Type B pancreatic cell (in vitro differentiated cells): ENCODE measurements around the gene ADORA1. TPM values are rescaled to one million over a fixed set of nuclear protein-coding genes. Genes with fewer than 3 reads are reported as not detected.

Experiments used
- DNase-seq: peaks from one replicate; pipeline ENCODE4 v3.0.0; 2021; ENCODE audit warnings: mixed read lengths; ENCODE audit not compliant: unreplicated experiment; ENCODE audit errors: extremely low spot score
- H3K27ac Mint-ChIP-seq: 2 replicates; pipeline ENCODE4 v1.8.0; 2021; ENCODE audit warnings: mild to moderate bottlenecking, mixed read lengths
- H3K27me3 Mint-ChIP-seq: 2 replicates; pipeline ENCODE4 v1.8.0; 2021; ENCODE audit warnings: mixed read lengths
- H3K36me3 Mint-ChIP-seq: 2 replicates; pipeline ENCODE4 v1.8.0; 2021; ENCODE audit warnings: mixed read lengths
- H3K4me1 Mint-ChIP-seq: one replicate; pipeline ENCODE4 v1.8.0; 2021; ENCODE audit warnings: mixed read lengths; ENCODE audit not compliant: unreplicated experiment
- H3K4me3 Mint-ChIP-seq: 2 replicates; pipeline ENCODE4 v1.8.0; 2021; ENCODE audit warnings: mild to moderate bottlenecking, mixed read lengths
- H3K9me3 Mint-ChIP-seq: 2 replicates; pipeline ENCODE4 v1.8.0; 2021; ENCODE audit warnings: mixed read lengths
- CTCF ChIP-seq: fragments of 200-600 bp; sonication (generic); conservative IDR thresholded peaks from 2 replicates; pipeline ENCODE4 v1.5.0; 2021; ENCODE audit warnings: antibody characterized with exemption, mild to moderate bottlenecking
- total RNA-seq: library from RNA; stranded (reverse); gene quantifications from 2 replicates; pipeline ENCODE4 v1.2.1, GENCODE V29; 2021; ENCODE audit warnings: low replicate concordance

The ADORA1 gene
- total RNA-seq, 1 donor from 2014 or later: 2.7 TPM

DNA sequence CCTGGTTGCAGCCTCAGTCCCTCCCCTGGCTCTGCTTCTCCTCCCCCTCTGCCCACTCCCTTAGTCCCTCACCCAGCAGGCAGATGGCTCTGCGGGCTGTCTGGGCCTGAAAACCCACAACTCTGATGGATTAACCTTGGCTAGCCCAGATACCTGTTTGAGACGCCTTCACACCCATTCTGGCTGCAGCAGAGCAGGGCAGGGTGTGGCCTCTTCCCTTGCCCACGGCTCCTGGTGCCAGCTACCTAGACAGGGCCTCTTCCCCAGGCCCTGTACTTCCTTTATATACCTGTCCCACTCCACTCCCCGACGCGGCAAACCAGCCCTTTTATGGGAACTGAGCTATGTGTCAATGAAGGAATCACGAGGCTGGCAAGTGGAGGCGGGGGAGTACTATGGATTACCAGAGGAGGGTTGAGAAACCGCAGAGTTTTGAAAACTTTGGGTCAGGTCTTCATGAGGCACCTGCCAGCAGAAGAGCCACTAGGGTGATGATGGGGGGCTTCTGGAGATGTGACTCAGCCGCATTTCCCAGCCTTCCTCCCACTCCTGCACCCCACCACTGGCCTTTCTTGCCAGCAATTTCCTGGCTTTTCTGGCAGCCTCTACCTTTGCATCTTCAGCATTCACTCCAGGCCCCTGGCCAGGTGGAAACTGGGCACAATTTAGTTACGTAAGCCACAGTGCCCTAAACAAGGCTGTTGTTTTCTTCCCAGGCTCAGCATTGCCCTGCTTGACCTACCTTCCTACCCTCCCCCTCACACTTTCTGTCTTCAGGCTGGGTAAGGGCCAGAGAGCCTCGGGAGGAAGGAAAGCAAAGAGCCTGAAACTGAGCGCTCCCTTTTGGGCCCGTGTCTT is 59.1 kb downstream of the ADORA1 start, which contains the start of gene CHI3L1:
Gene CHI3L1, minus strand, starts transcription at position 259 of the 858 bp plus-strand sequence. Its CDS starts 81 bp downstream, at position 178.
- no peaks in the 10 kb centered on the region for H3K36me3 Mint-ChIP-seq
- no peak for TF ChIP-seq CTCF
- H3K9me3 Mint-ChIP-seq: no peaks in the 10 kb centered on the region
- H3K4me3 Mint-ChIP-seq: peak within 1 kb of the TSS; percentile 25
- H3K27me3 Mint-ChIP-seq: peaks cover 12% of the 10 kb centered on the region
- no peak for DNase-seq
- no peak within 1 kb of the TSS for H3K27ac Mint-ChIP-seq
- peaks cover 20% of the 10 kb centered on the region for H3K4me1 Mint-ChIP-seq

DNA sequence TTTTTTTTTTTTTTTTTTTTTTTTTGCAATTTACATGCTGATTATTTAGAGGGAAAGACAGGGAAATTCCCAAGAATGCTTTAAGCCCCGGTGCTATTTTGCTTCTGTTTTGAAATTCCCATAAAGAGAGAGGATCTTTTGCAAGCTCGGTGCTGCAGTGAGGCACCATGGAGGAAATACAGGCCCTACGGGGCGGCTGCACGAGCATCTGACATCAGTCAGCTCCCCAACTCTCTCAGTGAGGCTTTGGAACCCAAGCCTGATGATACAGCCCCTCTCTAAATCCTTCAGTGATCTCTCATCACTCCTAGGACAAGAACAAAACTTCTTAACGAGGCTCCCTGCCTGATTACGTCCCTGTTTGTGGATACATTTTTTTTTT is 59.8 kb downstream of the ADORA1 start:
- peaks cover 12% of the 10 kb centered on the region for H3K27me3 Mint-ChIP-seq
- no peak for DNase-seq
- no peak overlapping the region for H3K4me3 Mint-ChIP-seq
- H3K36me3 Mint-ChIP-seq: no peaks in the 10 kb centered on the region
- TF ChIP-seq CTCF: no peak
- H3K27ac Mint-ChIP-seq: no peak overlapping the region
- H3K4me1 Mint-ChIP-seq: peaks cover 17% of the 10 kb centered on the region
- no peaks in the 10 kb centered on the region for H3K9me3 Mint-ChIP-seq

- Mint-ChIP-seq H3K9me3 (no peaks in the 10 kb centered on the region), H3K4me3 (no peak overlapping the region), H3K4me1 (peaks cover 17% of the 10 kb centered on the region), H3K27ac (no peak overlapping the region), H3K36me3 (no peaks in the 10 kb centered on the region), H3K27me3 (peaks cover 12% of the 10 kb centered on the region)
- no peak for TF ChIP-seq CTCF
- no peak for DNase-seq
Measured at GRCh38 chr1:203187689-203188264, 60.3 kb downstream of the ADORA1 start.

DNA sequence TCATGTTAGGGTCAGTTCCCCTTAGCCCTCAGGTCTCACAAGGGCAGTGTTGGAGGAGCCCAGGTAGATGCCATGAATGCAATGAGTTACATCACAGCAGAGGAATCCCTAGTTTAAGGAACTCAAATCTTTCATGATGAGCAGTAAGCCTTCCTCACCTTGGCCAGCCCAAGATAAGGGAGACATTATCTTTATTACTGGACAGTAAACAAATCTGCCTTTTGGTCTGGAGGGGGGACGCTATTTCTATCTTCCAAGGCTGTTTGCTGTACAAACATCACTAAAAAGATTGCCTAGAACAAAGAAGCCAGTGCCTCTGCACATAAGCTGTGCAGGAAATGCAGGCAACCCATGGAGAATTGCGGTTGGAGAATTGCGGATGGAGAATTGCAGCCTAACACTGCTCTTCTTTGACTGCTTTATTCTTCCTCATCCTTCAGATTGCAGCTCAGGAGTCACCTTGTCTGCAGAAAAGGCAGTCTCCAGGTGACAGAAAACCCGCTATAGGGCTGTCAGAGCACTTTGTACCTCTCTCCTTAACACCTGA is 61.2 kb downstream of the ADORA1 start:
- Mint-ChIP-seq H3K27me3 (peaks cover 12% of the 10 kb centered on the region), H3K27ac (no peak overlapping the region)

DNA sequence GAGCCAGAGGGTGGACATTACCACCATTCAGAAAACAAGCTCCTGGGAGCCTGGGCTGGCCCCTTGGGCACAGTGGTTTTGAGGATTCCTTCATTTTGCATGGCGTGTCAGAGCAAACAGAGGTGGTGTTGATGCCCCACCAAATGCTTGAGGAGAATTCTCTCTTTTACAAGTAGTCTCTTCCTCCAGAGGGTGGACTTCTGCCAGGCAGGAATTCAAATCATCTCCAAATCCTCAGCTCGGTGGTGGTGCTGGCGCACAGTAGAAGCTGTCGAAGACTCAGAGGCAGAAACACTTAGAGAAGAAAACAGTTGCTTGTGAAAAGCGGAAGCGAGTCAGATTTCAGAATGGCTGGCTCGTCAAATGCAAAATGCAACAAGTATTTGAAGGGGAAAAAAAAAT is 62.4 kb downstream of the ADORA1 start:
- Mint-ChIP-seq H3K27me3 (peaks cover 12% of the 10 kb centered on the region), H3K9me3 (no peaks in the 10 kb centered on the region), H3K27ac (no peak overlapping the region), H3K4me1 (peaks cover 17% of the 10 kb centered on the region), H3K4me3 (no peak overlapping the region), H3K36me3 (no peaks in the 10 kb centered on the region)
- no peak for TF ChIP-seq CTCF
- no peak for DNase-seq

More for the DNA sequence above, 61.2 kb downstream of the ADORA1 start:
- Mint-ChIP-seq H3K4me1 (peaks cover 17% of the 10 kb centered on the region), H3K36me3 (no peaks in the 10 kb centered on the region), H3K9me3 (no peaks in the 10 kb centered on the region), H3K4me3 (no peak overlapping the region)
- DNase-seq: no peak
- TF ChIP-seq CTCF: no peak
